GM23338 (cell line): Measurements from ENCODE around the gene TMEM30A.

Experiments used
- CREB1 ChIP-seq: fragments of 250-450 bp; sonication (Bioruptor Pico); IDR thresholded peaks from 2 replicates; pipeline ENCODE4 v1.5.0; 2020; ENCODE audit warnings: low read depth, mild to moderate bottlenecking, moderate library complexity
- CTCF ChIP-seq, 2 experiments: fragments of 200-600 bp in 1 of 2; sonication (generic) in 1 of 2; conservative IDR thresholded peaks; 2 replicates each; pipeline versions ENCODE4 v1.5.1 to v1.6.1; 2016 to 2017; ENCODE audit warnings: antibody characterized with exemption in 2 of 2, low read depth in 2 of 2, mild to moderate bottlenecking in 2 of 2, moderate library complexity in 1 of 2
- ETS1 ChIP-seq: IDR thresholded peaks from 2 replicates; pipeline ENCODE4 v1.6.1; 2016; ENCODE audit warnings: antibody characterized with exemption
- EZH2 ChIP-seq: fragments of 200-600 bp; sonication (generic); IDR thresholded peaks from one replicate; pipeline ENCODE4 v1.8.0; 2017; ENCODE audit warnings: antibody characterized with exemption, mild to moderate bottlenecking, low read depth; ENCODE audit not compliant: unreplicated experiment
- EZH2phosphoT487 ChIP-seq: fragments of 200-600 bp; sonication (generic); IDR thresholded peaks from one replicate; pipeline ENCODE4 v1.8.1; 2018; ENCODE audit warnings: antibody characterized with exemption; ENCODE audit not compliant: unreplicated experiment
- JUNB ChIP-seq: IDR thresholded peaks from one replicate; pipeline ENCODE4 v1.6.1; 2016; ENCODE audit warnings: antibody characterized with exemption; ENCODE audit not compliant: unreplicated experiment
- NANOG ChIP-seq: IDR thresholded peaks from 2 replicates; pipeline ENCODE4 v1.6.1; 2016; ENCODE audit warnings: antibody characterized with exemption, borderline replicate concordance
- POLR2AphosphoS5 ChIP-seq: IDR thresholded peaks from 2 replicates; pipeline ENCODE4 v1.6.1; 2016; ENCODE audit warnings: antibody characterized with exemption, low read depth
- REST ChIP-seq: IDR thresholded peaks from one replicate; pipeline ENCODE4 v1.6.1; 2018; ENCODE audit warnings: antibody characterized with exemption; ENCODE audit not compliant: unreplicated experiment
- ZNF114 ChIP-seq: fragments of 250-450 bp; sonication (Bioruptor Pico); IDR thresholded peaks from 2 replicates; pipeline ENCODE4 v1.5.0; 2020; ENCODE audit warnings: mild to moderate bottlenecking, moderate library complexity
- ZNF331 ChIP-seq: fragments of 250-450 bp; sonication (Bioruptor Pico); IDR thresholded peaks from 2 replicates; pipeline ENCODE4 v1.5.0; 2020; ENCODE audit warnings: low read depth, mild to moderate bottlenecking, moderate library complexity

GRCh38 chr6:75288023-75288422, 3.4 kb upstream of the TMEM30A start:
- TF ChIP-seq CTCF (conservative IDR thresholded peaks at IDR 0.05; ENCODE audit: low read depth in 2 of 2) (no peak), REST (no peak), EZH2phosphoT487 (no peak), EZH2 (no peak), POLR2AphosphoS5 (no peak), NANOG (no peak), CREB1 (CRISPR knock-in tag) (no peak), ETS1 (no peak), JUNB (no peak), ZNF331 (CRISPR knock-in tag) (no peak), ZNF114 (no peak)
